Umbilical cord (tissue), 2 donors: ENCODE measurements around the gene LCT. TPM values are rescaled to one million over a fixed set of nuclear protein-coding genes. Genes with fewer than 3 reads are reported as not detected.
"Not testable (repeated sequence)": the region's sequence is repeated elsewhere in the genome, so short reads cannot be mapped to it uniquely, and the experiment has no call there.

Source experiments
- DNase-seq: peaks from one replicate; pipeline ENCODE4 v3.0.0-alpha.2; 2015; ENCODE audit warnings: low spot score
- total RNA-seq: library from RNA; depleted of rRNA; stranded (reverse); fragments of >200 nt; gene quantifications from one replicate; pipeline ENCODE4 v1.2.3, GENCODE V29; 2014; ENCODE audit warnings: low replicate concordance; ENCODE audit not compliant: insufficient read depth

LCT gene
- total RNA-seq, 1 donor from 2014 or later = 1.7 TPM

- DNase-seq = no peak
Measured at GRCh38 chr2:135832891-135833290, 4.1 kb downstream of the LCT start.

GRCh38 chr2:135831180-135831812 is 5.7 kb downstream of the LCT start:
- no peak for DNase-seq

GRCh38 chr2:135829378-135830135 is 7.4 kb downstream of the LCT start:
- DNase-seq = no peak

GRCh38 chr2:135826544-135826943 is 10.4 kb downstream of the LCT start:
- no peak for DNase-seq

GRCh38 chr2:135825550-135826176 is 11.3 kb downstream of the LCT start:
- DNase-seq = no peak

- DNase-seq = no peak
Measured at GRCh38 chr2:135825131-135825530, 11.9 kb downstream of the LCT start.

- no peak for DNase-seq
Measured at GRCh38 chr2:135822855-135823254, 14.1 kb downstream of the LCT start.

GRCh38 chr2:135821190-135821589 is 15.8 kb downstream of the LCT start:
- no peak for DNase-seq

GRCh38 chr2:135820003-135820618 is 16.9 kb downstream of the LCT start:
- no peak for DNase-seq

GRCh38 chr2:135818937-135819610 is 17.9 kb downstream of the LCT start:
- no peak for DNase-seq

- no peak for DNase-seq
Measured at GRCh38 chr2:135817951-135818350, 19.0 kb downstream of the LCT start.

- DNase-seq = no peak
Measured at GRCh38 chr2:135817466-135817865, 19.5 kb downstream of the LCT start.

- DNase-seq = no peak
Measured at GRCh38 chr2:135815269-135815668, 21.7 kb downstream of the LCT start.

- DNase-seq = no peak
Measured at GRCh38 chr2:135812907-135813511, 24.0 kb downstream of the LCT start.

- DNase-seq = not testable (repeated sequence)
Measured at GRCh38 chr2:135807874-135808273, 29.1 kb downstream of the LCT start.

- DNase-seq = no peak
Measured at GRCh38 chr2:135803278-135803677, 33.7 kb downstream of the LCT start.

- DNase-seq = no peak
Measured at GRCh38 chr2:135802350-135802749, 34.6 kb downstream of the LCT start.

- no peak for DNase-seq
Measured at GRCh38 chr2:135800513-135801460, 36.2 kb downstream of the LCT start.

GRCh38 chr2:135799738-135800137 is 37.2 kb downstream of the LCT start:
- DNase-seq = no peak

GRCh38 chr2:135798762-135799161 is 38.2 kb downstream of the LCT start:
- DNase-seq = no peak
